HEK293T (cell line): ENCODE data around the gene ALG5.

ENCODE experiments used
- CTCF ChIA-PET: fragments of 350-600 bp; formaldehyde crosslinking; extraction: SDS; loops from one replicate; lab custom pipeline; 2021; ENCODE audit warnings: antibody characterized with exemption, inconsistent platforms; lab: Yijun Ruan, JAX
- POLR2A ChIA-PET: fragments of 350-600 bp; formaldehyde crosslinking; extraction: SDS; loops from one replicate; lab custom pipeline; 2020; ENCODE audit warnings: antibody characterized with exemption, inconsistent platforms; lab: Yijun Ruan, JAX
- DNase-seq: peaks from one replicate; pipeline ENCODE4 v3.0.0; 2012; ENCODE audit warnings: mixed read lengths; ENCODE audit errors: extremely low spot score
- ARNT ChIP-seq: fragments of 450-650 bp; IDR thresholded peaks from 2 replicates; pipeline ENCODE4 v1.6.1; 2017; ENCODE audit warnings: mild to moderate bottlenecking
- BHLHE40 ChIP-seq: fragments of 450-650 bp; IDR thresholded peaks from 2 replicates; pipeline ENCODE4 v1.6.1; 2016; ENCODE audit warnings: mild to moderate bottlenecking, moderate library complexity, borderline replicate concordance
- CTBP1 ChIP-seq: fragments of 450-650 bp; IDR thresholded peaks from 2 replicates; pipeline ENCODE4 v1.6.1; 2016; ENCODE audit warnings: borderline replicate concordance
- ELF4 ChIP-seq: fragments of 450-650 bp; IDR thresholded peaks from 2 replicates; pipeline ENCODE4 v1.6.1; 2017; ENCODE audit warnings: antibody characterized with exemption
- FOXA1 ChIP-seq: fragments of 450-650 bp; IDR thresholded peaks from 2 replicates; pipeline ENCODE4 v1.6.1; 2016; ENCODE audit warnings: mild to moderate bottlenecking
- FOXK2 ChIP-seq: fragments of 450-650 bp; IDR thresholded peaks from 2 replicates; pipeline ENCODE4 v1.6.1; 2016; ENCODE audit warnings: mild to moderate bottlenecking
- FOXM1 ChIP-seq: fragments of 450-650 bp; IDR thresholded peaks from 2 replicates; pipeline ENCODE4 v1.6.1; 2017; ENCODE audit warnings: mild to moderate bottlenecking, borderline replicate concordance
- HDGF ChIP-seq: fragments of 450-650 bp; IDR thresholded peaks from 2 replicates; pipeline ENCODE4 v1.6.1; 2017; ENCODE audit warnings: antibody characterized with exemption, borderline replicate concordance
- L3MBTL2 ChIP-seq: fragments of 450-650 bp; conservative IDR thresholded peaks from 2 replicates; pipeline ENCODE4 v1.6.1; 2016; ENCODE audit warnings: mild to moderate bottlenecking
- LEF1 ChIP-seq: fragments of 450-650 bp; IDR thresholded peaks from 2 replicates; pipeline ENCODE4 v1.6.1; 2017; ENCODE audit warnings: mild to moderate bottlenecking, borderline replicate concordance
- NFRKB ChIP-seq: fragments of 450-650 bp; IDR thresholded peaks from 2 replicates; pipeline ENCODE4 v1.6.1; 2016; ENCODE audit warnings: mild to moderate bottlenecking, moderate library complexity
- PKNOX1 ChIP-seq: fragments of 450-650 bp; IDR thresholded peaks from 2 replicates; pipeline ENCODE4 v1.6.1; 2016
- SP1 ChIP-seq: fragments of 450-650 bp; IDR thresholded peaks from 2 replicates; pipeline ENCODE4 v1.6.1; 2017
- SUZ12 ChIP-seq: fragments of 450-650 bp; IDR thresholded peaks from 2 replicates; pipeline ENCODE4 v1.6.1; 2016; ENCODE audit warnings: mild to moderate bottlenecking
- TARDBP ChIP-seq: fragments of 450-650 bp; IDR thresholded peaks from 2 replicates; pipeline ENCODE4 v1.6.1; 2016
- ZNF384 ChIP-seq: fragments of 450-650 bp; IDR thresholded peaks from 2 replicates; pipeline ENCODE4 v1.6.1; 2016

ALG5 gene

GRCh38 chr13:36999054-36999714 is at the start of gene ALG5:
Gene ALG5, minus strand, starts transcription at chr13:36999340. Its CDS starts 40 bp downstream, at chr13:36999300.
- TF ChIP-seq NFRKB (no peak), CTBP1 (no peak), PKNOX1 (no peak), ARNT (peak; percentile 81)
- POLR2A ChIA-PET = interaction anchor here (1.3 to 2.5 kb wide), 6 partner anchors 20 to 180 kb away, joined by 4 to 16 read pairs (median 6); partner anchors contain the start of gene RFXAP
- CTCF ChIA-PET = interaction anchor here (0.7 kb wide), 1 partner anchor 492 kb away, joined by 3 read pairs; no protein-coding TSS in a partner anchor
- DNase-seq = peak; percentile 85

- no peak for DNase-seq
- ChIA-PET CTCF (no interaction called here), POLR2A (interaction anchor here (2.3 kb wide), 1 partner anchor 48 kb away, joined by 16 read pairs; the partner anchor contains the start of genes ALG5 and EXOSC8)
- no peak for TF ChIP-seq ZNF384
- no peak for TF ChIP-seq HDGF
- TF ChIP-seq L3MBTL2 = no peak
- TF ChIP-seq FOXA1 = no peak
- no peak for TF ChIP-seq FOXM1
- TF ChIP-seq FOXK2 = no peak
- TF ChIP-seq CTBP1 = no peak
- TF ChIP-seq SUZ12 = no peak
- TF ChIP-seq TARDBP = no peak
- TF ChIP-seq ARNT = no peak
- TF ChIP-seq ELF4 = no peak
- TF ChIP-seq BHLHE40 = no peak
- TF ChIP-seq NFRKB = no peak
- no peak for TF ChIP-seq PKNOX1
- TF ChIP-seq SP1 = no peak
- no peak for TF ChIP-seq LEF1
These were observed 48.7 kb upstream of the ALG5 start for GRCh38 chr13:37047846-37048245.

GRCh38 chr13:37047032-37047431 is 47.9 kb upstream of the ALG5 start:
- TF ChIP-seq ARNT (peak; percentile 97), L3MBTL2 (no peak), ELF4 (0 out of 2 replicates have a peak, but pooled peaks have one; percentile 15), FOXK2 (0 out of 2 replicates have a peak, but pooled peaks have one; percentile 43), LEF1 (peak; percentile 99), ZNF384 (no peak), FOXM1 (peak; percentile 82), HDGF (no peak), CTBP1 (peak; percentile 99), FOXA1 (no peak), PKNOX1 (peak; percentile 97)
- POLR2A ChIA-PET = interaction anchor here (2.3 kb wide), 1 partner anchor 47 kb away, joined by 16 read pairs; the partner anchor contains the start of genes ALG5 and EXOSC8

GRCh38 chr13:37046062-37046461 is 46.9 kb upstream of the ALG5 start:
- POLR2A ChIA-PET = interaction anchor here (2.3 kb wide), 1 partner anchor 46 kb away, joined by 16 read pairs; the partner anchor contains the start of genes ALG5 and EXOSC8
- TF ChIP-seq ZNF384 (no peak), NFRKB (no peak), BHLHE40 (no peak), TARDBP (no peak), FOXA1 (no peak), FOXK2 (no peak), ELF4 (no peak), HDGF (no peak), L3MBTL2 (no peak), SUZ12 (no peak), FOXM1 (no peak), PKNOX1 (no peak), CTBP1 (no peak), ARNT (no peak), SP1 (no peak)
- CTCF ChIA-PET = interaction anchor here (0.6 kb wide), 1 partner anchor 1324 kb away, joined by 4 read pairs; no protein-coding TSS in a partner anchor
- DNase-seq = no peak

More at GRCh38 chr13:37047032-37047431, 47.9 kb upstream of the ALG5 start:
- peak; percentile 50 for DNase-seq
- CTCF ChIA-PET = no interaction called here

GRCh38 chr13:37040789-37041188 is 41.6 kb upstream of the ALG5 start:
- no peak for DNase-seq
- CTCF ChIA-PET = no interaction called here
- POLR2A ChIA-PET = no interaction called here
- TF ChIP-seq BHLHE40 (no peak), FOXM1 (no peak), FOXK2 (no peak), SP1 (no peak), FOXA1 (no peak), TARDBP (no peak), ELF4 (no peak), HDGF (no peak), L3MBTL2 (no peak), CTBP1 (no peak)

- no peak for TF ChIP-seq SUZ12
- no peak for TF ChIP-seq FOXM1
- TF ChIP-seq ELF4 = no peak
- no peak for TF ChIP-seq CTBP1
- no peak for TF ChIP-seq BHLHE40
- TF ChIP-seq SP1 = no peak
- no peak for TF ChIP-seq HDGF
- TF ChIP-seq TARDBP = no peak
- no peak for TF ChIP-seq LEF1
- no peak for TF ChIP-seq FOXA1
- TF ChIP-seq ARNT = no peak
- no peak for TF ChIP-seq L3MBTL2
- TF ChIP-seq ZNF384 = no peak
- TF ChIP-seq NFRKB = no peak
- TF ChIP-seq PKNOX1 = no peak
- no peak for TF ChIP-seq FOXK2
- ChIA-PET CTCF (no interaction called here), POLR2A (no interaction called here)
- DNase-seq = no peak
These were observed 40.8 kb upstream of the ALG5 start for GRCh38 chr13:37039896-37040295.
